Right hindlimb (tissue), 1 donor: ENCODE measurements around the gene RESP18.
"Not testable (repeated sequence)": the region's sequence is repeated elsewhere in the genome, so short reads cannot be mapped to it uniquely, and the experiment has no call there.

Experiments used
- DNase-seq: peaks from one replicate; pipeline ENCODE4 v3.0.0-alpha.2; 2018

RESP18 gene

DNA sequence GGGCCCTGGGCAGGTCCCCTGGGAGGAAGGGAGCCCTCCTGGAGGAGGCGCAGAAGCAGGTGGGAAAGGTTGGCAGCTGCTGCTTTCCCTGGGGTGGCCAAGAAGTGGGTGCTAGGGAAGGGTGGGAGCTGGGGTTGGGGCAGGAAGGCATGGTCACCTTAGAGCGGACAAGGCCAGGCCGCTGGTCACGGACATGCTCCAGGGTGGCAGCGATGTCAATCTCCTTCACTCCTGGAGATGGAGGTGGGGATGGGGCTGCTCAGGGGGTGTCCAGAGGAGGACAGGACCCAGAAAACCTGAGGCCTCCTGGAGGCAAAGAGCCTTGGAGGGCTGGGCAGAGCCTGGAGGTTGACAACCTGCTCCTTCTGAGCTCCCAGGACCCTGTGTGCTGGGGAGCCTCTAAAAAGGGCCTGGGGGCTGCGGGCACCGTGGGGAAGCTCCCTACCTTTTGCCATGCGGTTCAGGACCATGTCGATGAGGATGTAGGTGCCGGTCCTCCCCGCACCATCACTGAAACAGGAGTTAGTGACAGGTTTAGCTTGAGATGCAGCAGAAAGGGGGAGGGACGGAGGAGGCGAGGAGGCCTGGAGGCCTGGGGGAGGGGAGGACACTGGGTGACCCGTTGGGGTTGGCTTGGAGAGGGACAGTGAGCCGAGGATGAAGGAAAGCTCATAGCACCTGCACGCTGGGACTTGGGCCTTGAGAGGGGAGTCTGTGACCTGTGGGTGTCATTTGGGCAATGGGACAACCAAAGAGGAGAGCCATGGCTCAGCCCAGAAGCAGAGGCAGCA is 42.0 kb downstream of the RESP18 start:
- no peak for DNase-seq

DNA sequence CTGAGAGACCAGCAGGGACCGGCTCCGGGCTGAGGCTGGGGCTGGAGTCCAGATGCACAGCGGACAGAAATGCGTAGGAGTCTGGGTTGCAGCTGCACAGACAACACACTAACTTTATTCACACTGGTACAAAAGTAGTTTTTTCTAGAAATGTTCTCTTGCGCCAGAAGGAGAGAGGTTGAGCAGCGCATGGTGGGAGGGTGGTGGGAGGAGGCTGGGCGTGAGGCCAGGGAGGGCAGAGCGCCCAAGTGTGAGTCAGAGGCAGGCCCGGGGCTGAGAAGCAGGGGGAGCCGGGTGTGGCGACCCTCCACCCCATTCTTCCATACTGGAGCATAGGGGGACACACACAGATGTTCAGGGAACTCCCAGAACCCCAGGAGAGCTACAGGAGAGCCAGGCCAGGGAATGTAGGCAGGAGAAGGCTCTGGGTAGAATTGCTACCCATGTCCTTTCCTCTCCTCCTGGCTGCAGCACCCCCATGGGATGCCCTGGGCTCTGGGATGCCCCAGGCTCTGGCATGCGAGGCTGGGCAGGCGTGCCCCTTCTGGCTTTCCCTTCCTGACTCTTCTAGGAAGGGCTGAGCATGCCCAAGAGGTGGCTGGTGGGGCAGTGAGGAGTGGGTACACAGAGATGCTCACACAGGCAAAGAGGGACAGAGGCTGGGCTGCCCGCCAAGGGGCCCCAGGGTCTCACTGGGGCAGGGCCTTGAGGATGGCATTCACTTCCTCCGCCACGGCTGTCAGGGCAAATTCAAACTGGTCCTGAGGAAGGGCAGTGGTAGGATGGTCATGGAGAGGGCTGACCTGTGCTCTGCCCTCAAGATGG is 42.8 kb downstream of the RESP18 start:
- peak; percentile 94 for DNase-seq

DNA sequence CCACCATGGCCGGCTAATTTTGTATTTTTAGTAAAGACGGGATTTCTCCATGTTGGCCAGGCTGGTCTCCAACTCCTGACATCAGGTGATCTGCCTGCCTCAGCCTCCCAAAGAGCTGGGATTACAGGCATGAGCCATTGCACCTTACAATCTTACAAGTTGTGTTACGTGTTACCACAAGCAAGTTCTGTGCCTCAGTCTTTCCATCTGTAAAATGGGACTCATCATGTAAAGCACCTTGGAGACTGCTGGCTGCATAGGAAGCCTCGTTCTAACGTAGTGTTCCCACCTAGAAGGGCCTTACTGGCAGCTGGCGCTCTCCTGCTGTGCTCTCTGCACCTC is 43.4 kb downstream of the RESP18 start:
- DNase-seq, result no peak

DNA sequence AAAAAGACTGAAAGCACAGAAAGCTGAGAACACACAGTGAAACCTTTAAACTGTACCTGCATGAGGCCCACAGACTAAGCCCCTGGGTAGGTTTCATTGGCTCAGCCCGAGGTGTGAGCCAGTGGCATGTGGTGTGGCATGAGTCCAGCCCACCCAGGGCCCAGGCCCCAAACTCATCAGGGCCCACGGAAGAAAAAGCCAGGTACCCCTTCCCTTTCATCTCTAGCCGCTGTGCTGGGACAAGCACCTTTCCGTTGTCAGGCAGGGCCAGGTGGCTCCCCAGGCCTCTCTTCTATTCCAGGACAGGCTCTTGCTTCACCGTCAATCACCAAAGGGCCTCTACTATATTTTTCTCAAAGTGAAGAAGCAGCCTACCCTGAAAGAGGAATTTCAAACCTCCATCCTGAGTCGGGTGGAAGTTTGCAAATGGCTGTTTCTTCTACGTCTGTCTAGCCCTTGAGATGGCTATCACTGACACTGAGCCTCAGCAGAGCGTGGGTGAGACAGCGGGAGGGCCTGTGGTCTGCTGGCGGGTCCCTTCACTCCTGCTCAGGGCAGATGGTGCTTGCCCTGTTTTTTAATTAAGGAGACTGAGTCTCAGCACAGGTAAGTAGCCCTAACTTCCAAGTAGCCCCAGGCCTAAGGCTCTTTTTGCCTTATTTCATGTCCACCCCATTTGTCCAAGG is 44.8 kb downstream of the RESP18 start:
- DNase-seq, result no peak

DNA sequence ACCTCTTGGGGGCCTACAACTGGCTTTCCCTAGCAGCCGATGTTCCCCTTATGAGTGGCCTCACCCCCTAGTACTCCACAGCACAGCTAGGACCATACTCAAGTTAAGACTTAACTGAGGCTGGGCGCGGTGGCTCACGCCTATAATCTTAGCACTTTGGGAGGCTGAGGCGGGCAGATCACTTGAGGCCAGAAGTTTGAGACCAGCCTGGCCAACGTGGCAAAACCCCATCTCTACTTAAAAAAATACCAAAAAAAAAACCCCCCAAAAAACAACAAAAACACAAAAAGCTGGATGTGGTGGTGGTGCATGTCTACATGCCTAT is 45.5 kb downstream of the RESP18 start:
- DNase-seq, result not testable (repeated sequence)

DNA sequence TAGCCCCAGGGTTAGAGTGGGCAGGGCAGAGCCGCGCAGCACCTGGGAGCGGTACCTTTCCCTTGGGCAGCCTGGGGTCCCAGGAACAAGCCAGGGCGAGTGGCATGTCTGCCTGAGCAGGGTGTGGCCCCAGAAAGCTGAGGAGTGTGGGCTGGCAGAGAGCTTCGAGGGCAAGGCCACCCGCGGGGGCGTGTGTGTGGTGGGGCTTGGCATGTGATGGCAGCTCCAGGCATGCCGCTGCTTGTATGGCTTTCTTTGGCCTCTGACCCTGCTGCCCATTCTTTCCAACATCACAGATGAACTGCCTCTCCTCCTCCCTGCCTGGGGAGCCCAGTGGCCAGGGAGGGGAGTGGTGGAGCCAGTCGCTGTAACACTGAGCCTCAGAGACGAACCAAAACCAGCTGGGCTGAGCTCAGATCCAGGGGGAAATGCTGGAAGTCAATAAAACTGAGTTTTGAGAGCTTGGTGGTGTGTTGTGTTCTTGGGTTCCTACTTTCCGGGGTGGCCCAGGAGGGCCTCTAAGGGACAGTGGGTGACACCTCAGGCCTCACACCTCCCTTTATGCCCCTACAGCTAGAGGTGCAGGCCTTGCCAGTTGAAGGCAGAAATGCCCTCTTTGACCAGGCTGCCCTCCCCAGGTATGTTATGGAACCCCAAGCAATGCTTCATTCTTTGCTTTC is 46.0 kb downstream of the RESP18 start:
- DNase-seq, result no peak

DNA sequence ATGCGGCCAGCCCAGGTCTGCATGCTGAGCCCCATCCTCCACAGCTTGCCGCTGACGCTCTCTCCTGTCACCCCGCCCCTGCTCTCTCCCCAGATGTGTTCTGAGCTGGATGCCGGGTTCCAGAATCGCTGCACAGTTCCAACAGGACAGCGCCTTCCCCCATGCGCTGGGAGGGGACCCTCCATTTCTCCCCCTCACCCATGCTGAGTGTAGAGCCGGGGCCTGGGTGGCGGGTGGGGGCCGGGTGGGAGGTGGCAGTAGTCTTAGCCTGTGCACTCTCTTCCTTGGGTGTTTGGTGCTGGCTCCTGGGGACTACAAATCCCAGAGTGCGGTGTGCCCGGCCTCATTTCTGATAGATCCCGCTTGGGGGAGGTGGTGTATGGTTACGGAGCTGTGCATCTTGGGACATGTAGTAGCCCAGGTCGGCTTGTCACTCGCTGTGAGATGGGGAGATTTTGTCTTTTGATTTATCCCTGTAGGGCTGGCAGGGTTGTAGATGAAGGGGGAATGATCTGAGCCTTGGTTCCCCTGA is 46.6 kb downstream of the RESP18 start:
- DNase-seq, result peak; percentile 79

DNA sequence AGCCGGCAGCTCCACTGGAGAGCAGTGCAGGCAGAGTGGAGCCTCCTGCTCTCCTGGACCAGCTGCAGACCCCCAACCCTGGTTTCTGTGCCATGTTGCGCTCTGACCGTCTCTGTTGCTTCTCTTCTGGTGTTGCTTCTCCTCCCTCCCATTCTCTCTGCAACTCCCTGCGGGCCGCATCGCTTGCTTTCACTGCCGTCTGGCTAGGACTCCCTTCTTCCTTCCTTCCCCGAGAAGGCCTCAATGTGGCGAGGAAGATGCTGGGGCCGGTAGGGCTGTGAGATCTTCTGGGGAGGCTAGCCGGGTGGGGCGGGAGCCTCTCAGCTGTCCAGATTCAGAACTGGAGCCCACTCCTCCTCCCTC is 47.2 kb downstream of the RESP18 start:
- no peak for DNase-seq

DNA sequence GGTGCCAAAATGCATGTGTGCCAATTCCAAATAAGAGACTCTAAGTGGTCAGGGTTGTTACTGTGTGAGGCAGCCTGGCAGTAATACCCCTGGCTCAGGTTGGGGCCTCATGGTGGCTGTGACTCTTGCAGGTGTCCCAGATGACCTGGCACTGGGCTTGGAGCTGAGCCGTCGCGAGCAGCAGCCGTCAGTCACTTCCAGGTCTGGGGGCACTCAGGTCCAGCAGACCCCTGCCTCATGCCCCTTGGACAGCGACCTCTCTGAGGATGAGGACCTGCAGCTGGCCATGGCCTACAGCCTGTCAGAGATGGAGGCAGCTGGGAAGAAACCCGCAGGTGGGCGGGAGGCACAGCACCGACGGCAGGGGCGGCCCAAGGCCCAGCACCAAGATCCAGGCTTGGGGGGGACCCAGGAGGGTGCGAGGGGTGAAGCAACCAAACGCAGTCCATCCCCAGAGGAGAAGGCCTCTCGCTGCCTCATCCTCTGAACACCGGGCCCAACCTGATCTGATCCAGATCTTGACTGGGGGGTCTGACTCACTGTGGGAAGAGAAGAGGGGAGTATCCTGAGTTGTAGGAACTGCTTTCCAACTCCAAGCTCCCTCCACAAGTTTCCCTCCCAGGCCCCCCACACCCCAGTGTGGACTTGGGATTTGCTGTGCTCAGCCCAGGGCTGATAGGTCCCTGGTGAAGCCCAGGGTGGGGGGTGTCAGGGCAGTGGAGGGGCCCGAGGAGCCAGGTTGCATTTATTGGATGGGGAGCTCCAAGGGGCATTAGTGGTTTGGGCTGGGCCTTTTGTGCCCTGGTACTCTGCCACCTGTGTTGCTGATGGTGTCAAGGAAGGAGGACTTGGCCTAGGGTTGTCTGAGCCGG is 47.8 kb downstream of the RESP18 start:
- no peak for DNase-seq

DNA sequence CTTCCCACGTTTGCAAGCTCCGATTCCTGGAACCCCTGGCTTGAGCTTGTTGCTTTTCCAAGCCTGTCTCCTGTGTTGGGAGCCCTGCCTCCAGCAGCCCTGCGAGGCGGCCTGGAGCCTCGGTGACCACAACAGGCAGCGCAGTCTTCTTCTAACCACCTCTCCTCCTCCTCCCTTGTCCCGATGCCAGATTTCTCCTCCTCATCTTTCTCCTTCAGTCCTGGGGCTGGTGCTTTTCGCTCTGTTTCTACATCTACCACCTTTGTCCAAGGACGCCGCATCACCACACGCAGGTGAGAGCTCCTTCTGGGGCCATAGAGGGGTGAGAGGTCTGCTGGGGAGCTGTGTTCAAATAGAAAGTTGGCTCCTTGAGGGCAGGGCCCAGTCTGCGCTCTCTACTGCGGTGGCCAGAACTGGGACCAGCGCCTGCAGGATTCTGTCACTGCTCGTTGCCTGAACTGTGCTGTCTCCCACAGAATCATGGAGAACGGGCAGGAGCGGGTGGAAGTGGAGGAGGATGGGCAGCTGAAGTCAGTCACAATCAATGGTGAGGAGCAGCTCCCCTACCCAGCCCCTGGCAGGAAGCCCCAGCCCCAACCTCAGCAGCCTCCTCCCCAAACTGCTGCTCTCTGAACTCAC is 49.5 kb downstream of the RESP18 start:
- no peak for DNase-seq

DNA sequence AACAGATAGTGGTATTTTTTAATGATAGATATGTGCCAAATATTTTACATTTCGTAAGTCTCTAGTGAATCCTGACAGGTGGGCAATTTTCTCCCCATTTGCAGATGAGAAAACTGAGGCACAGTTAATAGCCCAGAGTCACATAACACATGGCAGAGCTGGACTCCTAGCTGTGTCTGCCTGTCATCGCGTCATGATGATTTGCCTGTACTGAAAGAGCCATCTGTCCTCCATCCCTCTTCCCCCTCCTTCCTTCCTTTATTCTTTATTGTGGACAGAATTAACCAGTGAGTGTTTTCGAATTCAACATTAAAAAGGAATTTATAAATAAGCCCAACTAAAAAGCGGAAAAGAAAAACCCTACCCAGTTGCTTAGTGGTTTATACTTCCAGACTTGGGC is 50.2 kb downstream of the RESP18 start:
- DNase-seq, result no peak

DNA sequence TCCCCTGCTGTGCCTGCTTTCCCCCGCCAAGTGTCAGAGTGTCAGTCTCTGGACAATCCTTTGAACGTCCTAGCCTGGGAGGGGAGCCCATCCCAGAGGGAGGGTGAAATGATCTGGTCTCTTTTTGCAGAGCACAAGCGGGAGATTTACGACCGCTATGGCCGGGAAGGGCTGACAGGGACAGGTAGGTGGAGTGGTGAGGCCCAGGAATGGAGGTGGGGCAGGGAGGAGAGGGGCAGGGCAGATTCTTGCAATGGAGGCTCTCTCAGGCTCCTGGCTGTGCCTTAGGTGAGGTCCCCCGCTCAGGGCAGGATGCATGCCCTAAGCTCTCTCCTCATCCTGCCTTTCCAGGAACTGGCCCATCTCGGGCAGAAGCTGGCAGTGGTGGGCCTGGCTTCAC is 51.0 kb downstream of the RESP18 start:
- DNase-seq, result no peak

DNA sequence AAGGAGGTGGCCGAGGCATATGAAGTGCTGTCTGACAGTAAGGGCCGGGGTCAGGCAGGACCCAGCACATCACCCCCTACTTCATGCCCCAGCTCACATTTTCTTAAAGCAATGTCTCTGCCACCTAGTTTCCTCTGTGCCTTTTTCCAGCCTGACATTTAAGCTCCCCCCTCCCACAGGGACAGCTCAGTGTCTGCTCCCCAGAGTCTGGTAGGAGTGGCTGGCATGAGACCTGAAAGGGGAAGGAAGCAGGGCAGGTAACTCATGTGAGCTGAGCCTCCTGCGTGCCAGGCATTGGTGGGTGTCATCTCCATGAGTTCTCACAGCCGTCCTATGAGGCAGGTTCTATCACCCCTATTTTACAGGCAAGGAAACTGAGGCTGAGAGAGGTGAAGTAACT is 51.9 kb downstream of the RESP18 start:
- no peak for DNase-seq

DNA sequence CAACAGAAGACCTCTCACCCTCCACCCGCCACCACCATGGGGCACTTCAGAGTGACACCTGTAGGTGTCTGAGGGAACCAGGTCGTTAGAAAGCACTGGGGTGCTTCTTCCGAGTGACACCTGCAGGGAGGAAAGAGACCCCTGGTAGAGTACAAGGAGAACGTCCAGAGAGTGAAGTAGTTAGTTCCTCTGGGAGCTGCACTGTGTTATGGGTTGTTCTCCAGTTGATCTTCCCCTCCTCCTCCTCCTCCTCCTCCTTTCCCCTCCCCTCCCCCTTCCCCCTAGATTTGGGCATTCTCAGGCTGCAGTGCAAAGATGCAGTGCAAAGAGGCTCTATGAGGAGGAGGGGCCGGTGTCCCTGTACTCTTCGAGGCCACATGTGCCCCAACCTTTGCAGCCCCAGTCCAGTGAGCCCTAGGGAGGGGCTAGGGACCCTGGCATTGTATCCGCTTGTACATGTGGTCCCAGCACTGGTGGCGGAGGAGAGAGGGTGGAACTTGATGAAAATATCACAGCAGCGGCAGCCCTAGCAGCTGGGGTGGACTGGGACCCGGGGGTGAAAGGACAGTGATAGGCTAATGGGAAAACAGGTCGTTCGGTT is 52.5 kb downstream of the RESP18 start:
- DNase-seq, result no peak

DNA sequence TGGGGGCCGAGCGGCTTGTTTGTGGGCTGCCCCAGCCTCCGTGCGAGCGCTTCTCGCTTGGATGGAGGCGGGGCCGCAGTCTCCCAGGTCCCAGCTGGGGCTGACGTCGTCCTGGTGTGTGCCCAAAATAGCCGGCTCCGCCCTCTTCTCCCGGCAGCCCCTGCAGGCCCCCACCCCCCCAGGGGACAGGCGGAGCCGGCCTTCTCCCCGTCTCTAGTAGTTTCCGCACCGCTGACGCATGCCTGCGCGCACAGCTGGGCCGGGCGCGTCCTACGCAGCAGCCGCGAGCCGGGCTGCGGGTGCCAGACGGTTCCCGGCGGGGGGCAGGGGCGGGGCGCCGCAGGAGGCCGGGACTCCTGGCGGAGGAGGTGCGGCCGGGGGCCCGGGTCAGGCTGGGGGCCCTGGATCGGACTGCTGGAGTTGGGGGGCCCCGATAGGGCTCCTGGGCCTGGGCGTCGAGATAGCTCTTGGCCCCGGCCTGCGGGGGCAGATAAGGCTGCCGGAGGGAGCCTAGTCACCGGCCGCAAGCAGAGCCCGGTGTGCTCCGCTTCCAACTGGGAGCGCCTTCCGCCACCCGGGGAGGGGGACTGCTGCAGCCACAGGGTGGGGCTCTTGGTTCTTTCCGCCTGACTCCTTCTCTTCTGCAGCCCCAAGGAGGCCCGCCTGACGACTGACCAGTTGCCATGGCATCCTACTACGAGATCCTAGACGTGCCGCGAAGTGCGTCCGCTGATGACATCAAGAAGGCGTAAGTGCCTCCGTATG is 53.2 kb downstream of the RESP18 start, which contains the start of gene DNAJB2:
DNAJB2 (plus strand) TSS at position 216 of the 765 bp plus-strand sequence; CDS start at position 684, 468 bp downstream.
- peak; percentile 99 for DNase-seq

DNA sequence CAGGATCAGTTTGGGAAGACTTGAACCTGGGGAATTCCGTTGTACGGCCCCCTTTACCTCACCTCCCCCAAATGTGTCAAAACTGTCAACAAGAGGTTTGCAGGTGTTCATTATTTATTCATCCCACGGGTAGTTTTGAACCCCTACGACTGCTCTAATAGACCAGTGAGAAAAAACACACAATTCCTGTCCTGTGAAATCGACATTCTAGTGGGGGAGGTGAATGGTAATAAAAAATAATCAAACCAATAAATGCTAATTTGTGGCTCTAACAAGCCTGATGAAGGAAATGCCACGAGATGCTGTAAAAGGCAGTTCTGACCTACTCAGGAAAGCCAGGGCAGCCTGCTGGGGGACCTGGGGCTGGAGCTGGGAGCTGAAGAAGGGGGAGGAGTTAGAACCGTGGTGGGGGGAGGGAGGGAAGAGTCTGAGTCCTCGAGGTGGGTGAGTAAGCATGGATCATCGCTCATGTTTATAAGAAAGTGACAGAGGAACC is 53.8 kb downstream of the RESP18 start:
- DNase-seq, result no peak

DNA sequence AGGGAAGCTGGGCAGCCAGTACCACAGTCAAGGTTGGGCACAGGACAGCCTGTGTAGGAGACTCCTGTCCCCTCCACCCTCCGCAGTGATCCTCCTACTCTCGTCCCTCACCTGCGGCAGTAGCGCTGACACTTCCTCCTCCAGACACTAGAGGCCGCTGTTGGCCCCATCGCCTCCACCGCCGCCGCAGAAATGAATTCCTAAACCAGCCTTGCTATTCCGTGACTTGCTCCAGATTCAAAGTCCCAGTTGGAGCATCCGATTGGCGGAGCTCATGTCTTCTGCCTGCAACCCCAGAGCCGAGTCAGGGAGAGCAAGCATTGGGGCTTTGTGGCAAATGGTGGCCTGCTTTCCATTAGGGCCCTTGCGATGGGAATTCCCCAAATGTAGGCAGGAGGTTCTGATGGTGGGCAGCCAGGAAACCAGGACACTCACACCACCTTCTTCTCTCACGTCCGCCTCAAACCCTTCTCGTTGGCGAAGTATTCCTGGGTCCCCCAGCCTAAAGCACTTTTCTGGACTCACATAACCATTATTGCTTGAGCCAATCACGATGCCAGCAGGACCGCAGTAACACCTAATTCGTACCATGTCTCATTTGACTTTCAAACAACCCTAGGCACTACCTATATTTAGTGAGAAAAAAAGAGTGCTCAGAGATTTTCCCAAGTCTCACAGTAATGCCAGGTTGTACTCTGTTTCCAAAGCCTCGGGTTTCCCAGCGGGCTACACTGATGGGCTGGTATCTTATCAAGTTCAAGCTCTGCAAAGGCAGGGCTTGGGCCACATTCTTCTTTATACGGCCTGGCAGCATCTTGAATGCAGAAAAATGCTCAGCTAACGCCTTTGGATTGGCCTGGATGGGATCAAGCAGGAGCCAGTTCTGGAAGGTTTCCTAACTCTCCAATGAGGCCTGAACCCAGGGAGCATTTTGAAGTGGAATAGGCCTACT is 54.6 kb downstream of the RESP18 start:
- peak; percentile 87 for DNase-seq
